ENCODE results near the gene AQP12B. TPM values are rescaled to one million over a fixed set of nuclear protein-coding genes. Genes with fewer than 3 reads are reported as not detected.

Gene AQP12B
- polyA plus RNA-seq, 1 of the 3 experiments (the other 2 are of a cell fraction) = not detected

- Histone ChIP-seq H3K9me3 (no peaks in the 10 kb centered on the region), H2AFZ (ENCODE audit: low read depth) (no peak overlapping the region), H3F3A (replicated peaks; ENCODE audit: insufficient read depth) (no peaks in the 10 kb centered on the region), H3K4me1 (ENCODE audit: control insufficient read depth in 1 of 2, insufficient read depth in 2 of 2, low read depth in 1 of 2, low read length in 1 of 2) (peaks cover 0 to 39% of the 10 kb centered on the region in 2 experiments; a peak in 1 of 4 replicates), H3K9me2 (no peaks in the 10 kb centered on the region), H3K4me3 (ENCODE audit: low read depth in 2 of 2, low read length in 1 of 2) (no peak overlapping the region), H3K27me3 (ENCODE audit: insufficient read depth) (no peaks in the 10 kb centered on the region), H4K20me1 (ENCODE audit: insufficient read depth) (no peaks in the 10 kb centered on the region), H3K79me2 (ENCODE audit: insufficient read depth) (no peaks in the 10 kb centered on the region), H3K9ac (no peak overlapping the region), H3K4me2 (no peak overlapping the region), H3K27ac (ENCODE audit: low read depth in 2 of 2, low read length in 1 of 2) (no peak overlapping the region; a peak in 1 of 4 replicates), H3K36me3 (replicated peaks in 1 of 2; ENCODE audit: control insufficient read depth in 1 of 2, insufficient read depth in 2 of 2, low read length in 1 of 2) (no peaks in the 10 kb centered on the region)
- ChIA-PET POLR2A (no interaction called here), CTCF (interaction anchor here (0.9 kb wide), 1 partner anchor 24 kb away, joined by 4 read pairs; no protein-coding TSS in a partner anchor)
- DNase-seq = no peak
- no peak for TF ChIP-seq EP300 (IDR thresholded peaks at IDR 0.05; ENCODE audit: borderline replicate concordance in 1 of 2, low read depth in 1 of 2, low read length in 1 of 2)
- TF ChIP-seq, protein P1, sequence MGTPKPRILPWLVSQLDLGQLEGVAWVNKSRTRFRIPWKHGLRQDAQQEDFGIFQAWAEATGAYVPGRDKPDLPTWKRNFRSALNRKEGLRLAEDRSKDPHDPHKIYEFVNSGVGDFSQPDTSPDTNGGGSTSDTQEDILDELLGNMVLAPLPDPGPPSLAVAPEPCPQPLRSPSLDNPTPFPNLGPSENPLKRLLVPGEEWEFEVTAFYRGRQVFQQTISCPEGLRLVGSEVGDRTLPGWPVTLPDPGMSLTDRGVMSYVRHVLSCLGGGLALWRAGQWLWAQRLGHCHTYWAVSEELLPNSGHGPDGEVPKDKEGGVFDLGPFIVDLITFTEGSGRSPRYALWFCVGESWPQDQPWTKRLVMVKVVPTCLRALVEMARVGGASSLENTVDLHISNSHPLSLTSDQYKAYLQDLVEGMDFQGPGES (IDR thresholded peaks at IDR 0.05; ENCODE audit: low read depth, low read length) = no peak
- no peak for TF ChIP-seq RCOR1 (IDR thresholded peaks at IDR 0.05; ENCODE audit: low read length)
- no peak for TF ChIP-seq SIN3A (IDR thresholded peaks at IDR 0.05; ENCODE audit: borderline replicate concordance, low read depth, low read length)
- no peak for TF ChIP-seq FOSL2 (IDR thresholded peaks at IDR 0.05; ENCODE audit: borderline replicate concordance, low read depth)
- TF ChIP-seq ELF1 (IDR thresholded peaks at IDR 0.05) = no peak
- no peak for TF ChIP-seq YY1 (IDR thresholded peaks at IDR 0.05; ENCODE audit: low read depth)
- no peak for TF ChIP-seq TEAD4 (IDR thresholded peaks at IDR 0.05; ENCODE audit: borderline replicate concordance, insufficient read depth)
- TF ChIP-seq MAX (IDR thresholded peaks at IDR 0.05; ENCODE audit: low read depth) = no peak
- TF ChIP-seq EZH2phosphoT487 (IDR thresholded peaks at IDR 0.05; ENCODE audit: borderline replicate concordance, low read depth) = no peak
- TF ChIP-seq FOXJ3 (CRISPR knock-in tag; IDR thresholded peaks at IDR 0.05) = no peak
- WGBS (ENCODE audit: low lambda C conversion rate) = 66% methylated on average over 11 of the region's 15 CpGs
Measured at GRCh38 chr2:240727913-240728312, 45.2 kb upstream of the AQP12B start.

GRCh38 chr2:240727439-240727838 is 44.8 kb upstream of the AQP12B start:
- Histone ChIP-seq H3K9me2 (no peaks in the 10 kb centered on the region), H3K4me2 (no peak overlapping the region), H3K27me3 (ENCODE audit: insufficient read depth) (no peaks in the 10 kb centered on the region), H3K27ac (ENCODE audit: low read depth in 2 of 2, low read length in 1 of 2) (no peak overlapping the region), H3K4me1 (ENCODE audit: control insufficient read depth in 1 of 2, insufficient read depth in 2 of 2, low read depth in 1 of 2, low read length in 1 of 2) (peaks cover 0 to 39% of the 10 kb centered on the region in 2 experiments; a peak in 1 of 4 replicates), H3K9ac (no peak overlapping the region), H3K4me3 (ENCODE audit: low read depth in 2 of 2, low read length in 1 of 2) (no peak overlapping the region), H4K20me1 (ENCODE audit: insufficient read depth) (no peaks in the 10 kb centered on the region), H3K9me3 (no peaks in the 10 kb centered on the region), H3K36me3 (replicated peaks in 1 of 2; ENCODE audit: control insufficient read depth in 1 of 2, insufficient read depth in 2 of 2, low read length in 1 of 2) (no peaks in the 10 kb centered on the region), H3K79me2 (ENCODE audit: insufficient read depth) (no peaks in the 10 kb centered on the region), H2AFZ (ENCODE audit: low read depth) (no peak overlapping the region), H3F3A (replicated peaks; ENCODE audit: insufficient read depth) (no peaks in the 10 kb centered on the region)
- TF ChIP-seq MAX (IDR thresholded peaks at IDR 0.05; ENCODE audit: low read depth) = no peak
- TF ChIP-seq FOXM1 (IDR thresholded peaks at IDR 0.05; ENCODE audit: low read depth) = no peak
- ChIA-PET CTCF (no interaction called here), POLR2A (no interaction called here)
- WGBS (ENCODE audit: low lambda C conversion rate) = no CpG with 5 or more reads among the region's 14 CpGs
- no peak for DNase-seq

All from SK-N-SH (cell line).